Astrocyte (in vitro differentiated cells and primary cell): ENCODE data around the gene CTR9. TPM values are rescaled to one million over a fixed set of nuclear protein-coding genes. Genes with fewer than 3 reads are reported as not detected.

Source experiments
- DNase-seq: peaks from one replicate; pipeline ENCODE4 v3.0.0-alpha.2; 2010; ENCODE audit warnings: low read depth
- FAIRE-seq: peaks from 2 replicates; lab custom pipeline; 2011; peaks lifted over from hg19 to GRCh38; lab: Jason Lieb, UNC
- H2AFZ ChIP-seq: 2 replicates; pipeline ENCODE4 v1.6.0; 2012; ENCODE audit warnings: low read depth, low read length, inconsistent platforms
- H3K27ac ChIP-seq: 2 replicates; pipeline ENCODE4 v1.5.1; 2011; ENCODE audit warnings: low read depth, low read length, inconsistent platforms
- H3K27me3 ChIP-seq: 2 replicates; pipeline ENCODE4 v1.6.0; 2011; ENCODE audit warnings: low read length, inconsistent platforms; ENCODE audit not compliant: insufficient read depth
- H3K36me3 ChIP-seq: 2 replicates; pipeline ENCODE4 v1.5.1; 2011; ENCODE audit warnings: low read length, inconsistent platforms; ENCODE audit not compliant: insufficient read depth
- H3K4me1 ChIP-seq: 2 replicates; pipeline ENCODE4 v1.5.1; 2011; ENCODE audit warnings: low read length, inconsistent platforms; ENCODE audit not compliant: insufficient read depth
- H3K4me2 ChIP-seq: 2 replicates; pipeline ENCODE4 v1.6.0; 2012; ENCODE audit warnings: low read length, inconsistent platforms
- H3K4me3 ChIP-seq: 2 replicates; pipeline ENCODE4 v1.5.1; 2011; ENCODE audit warnings: low read depth, mild to moderate bottlenecking, low read length, inconsistent platforms; ENCODE audit not compliant: insufficient read depth
- H3K79me2 ChIP-seq: 2 replicates; pipeline ENCODE4 v1.6.0; 2012; ENCODE audit warnings: mild to moderate bottlenecking, low read length, inconsistent platforms; ENCODE audit not compliant: insufficient read depth
- H3K9ac ChIP-seq: 2 replicates; pipeline ENCODE4 v1.6.0; 2012; ENCODE audit warnings: mild to moderate bottlenecking, low read length, inconsistent platforms
- H3K9me3 ChIP-seq: 2 replicates; pipeline ENCODE4 v1.5.1; 2012; ENCODE audit warnings: low read depth, mild to moderate bottlenecking, low read length, inconsistent platforms; ENCODE audit not compliant: insufficient read depth
- H4K20me1 ChIP-seq: 2 replicates; pipeline ENCODE4 v1.6.0; 2012; ENCODE audit warnings: low read length, inconsistent platforms; ENCODE audit not compliant: insufficient read depth
- H3K27ac Mint-ChIP-seq: one replicate; pipeline ENCODE4 v1.8.0; 2021; ENCODE audit warnings: mild to moderate bottlenecking, mixed read lengths; ENCODE audit not compliant: unreplicated experiment
- H3K27me3 Mint-ChIP-seq: one replicate; pipeline ENCODE4 v1.8.0; 2021; ENCODE audit warnings: low read depth, mixed read lengths; ENCODE audit not compliant: unreplicated experiment
- H3K36me3 Mint-ChIP-seq: one replicate; pipeline ENCODE4 v1.8.0; 2021; ENCODE audit warnings: low read depth, mixed read lengths; ENCODE audit not compliant: unreplicated experiment
- H3K4me1 Mint-ChIP-seq: one replicate; pipeline ENCODE4 v1.8.0; 2021; ENCODE audit warnings: low read depth, mixed read lengths; ENCODE audit not compliant: unreplicated experiment
- H3K4me3 Mint-ChIP-seq: one replicate; pipeline ENCODE4 v1.8.0; 2021; ENCODE audit warnings: mild to moderate bottlenecking, moderate library complexity, mixed read lengths; ENCODE audit not compliant: unreplicated experiment
- H3K9me3 Mint-ChIP-seq: one replicate; pipeline ENCODE4 v1.8.0; 2021; ENCODE audit warnings: mild to moderate bottlenecking, mixed read lengths; ENCODE audit not compliant: unreplicated experiment
- EZH2 ChIP-seq: IDR thresholded peaks from 2 replicates; pipeline ENCODE4 v1.6.1; 2012; ENCODE audit warnings: mild to moderate bottlenecking, low read length, inconsistent platforms; ENCODE audit not compliant: insufficient read depth
- total RNA-seq: library from RNA; stranded (reverse); gene quantifications from 2 replicates; pipeline ENCODE4 v1.2.1, GENCODE V29; 2021
- TF ChIP-seq, protein P1 (sequence below): IDR thresholded peaks from 2 replicates; pipeline ENCODE4 v1.5.1; 2011; ENCODE audit warnings: low read depth, mild to moderate bottlenecking, inconsistent platforms, low read length, moderate library complexity; ENCODE audit not compliant: insufficient read depth

CTR9 gene
- total RNA-seq, 1 donor from 2014 or later = 29.3 TPM

DNA sequence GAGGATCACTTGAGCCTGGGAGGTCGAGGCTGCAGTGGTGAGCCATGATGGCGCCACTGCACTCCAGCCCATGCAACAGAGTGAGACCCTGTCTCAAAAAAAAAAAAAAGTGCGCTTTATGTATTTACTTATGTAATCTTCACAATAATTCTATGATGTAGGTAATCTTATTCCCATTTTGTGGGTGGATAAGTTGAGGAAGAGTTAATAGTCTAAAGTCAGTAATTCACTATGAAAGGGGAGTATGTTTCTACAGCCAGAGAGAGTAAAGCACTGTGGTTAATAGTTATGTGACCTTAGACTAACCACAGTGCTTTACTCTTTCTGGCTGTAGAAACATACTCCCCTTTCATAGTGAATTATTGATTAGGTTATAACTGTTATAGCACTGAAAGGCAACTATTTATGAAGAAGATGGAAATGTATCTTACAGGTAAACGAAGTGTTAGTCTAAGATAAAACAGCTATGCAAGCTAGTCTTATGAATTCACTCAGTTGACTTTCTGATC is 11.9 kb downstream of the CTR9 start:
- TF ChIP-seq, protein P1, sequence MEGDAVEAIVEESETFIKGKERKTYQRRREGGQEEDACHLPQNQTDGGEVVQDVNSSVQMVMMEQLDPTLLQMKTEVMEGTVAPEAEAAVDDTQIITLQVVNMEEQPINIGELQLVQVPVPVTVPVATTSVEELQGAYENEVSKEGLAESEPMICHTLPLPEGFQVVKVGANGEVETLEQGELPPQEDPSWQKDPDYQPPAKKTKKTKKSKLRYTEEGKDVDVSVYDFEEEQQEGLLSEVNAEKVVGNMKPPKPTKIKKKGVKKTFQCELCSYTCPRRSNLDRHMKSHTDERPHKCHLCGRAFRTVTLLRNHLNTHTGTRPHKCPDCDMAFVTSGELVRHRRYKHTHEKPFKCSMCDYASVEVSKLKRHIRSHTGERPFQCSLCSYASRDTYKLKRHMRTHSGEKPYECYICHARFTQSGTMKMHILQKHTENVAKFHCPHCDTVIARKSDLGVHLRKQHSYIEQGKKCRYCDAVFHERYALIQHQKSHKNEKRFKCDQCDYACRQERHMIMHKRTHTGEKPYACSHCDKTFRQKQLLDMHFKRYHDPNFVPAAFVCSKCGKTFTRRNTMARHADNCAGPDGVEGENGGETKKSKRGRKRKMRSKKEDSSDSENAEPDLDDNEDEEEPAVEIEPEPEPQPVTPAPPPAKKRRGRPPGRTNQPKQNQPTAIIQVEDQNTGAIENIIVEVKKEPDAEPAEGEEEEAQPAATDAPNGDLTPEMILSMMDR = no peak
- no peak for TF ChIP-seq EZH2
- H3K27me3 Mint-ChIP-seq = no peaks in the 10 kb centered on the region
- Histone ChIP-seq H4K20me1 (peaks cover 10% of the 10 kb centered on the region), H3K4me2 (no peak overlapping the region), H3K27me3 (no peaks in the 10 kb centered on the region), H3K4me3 (no peak overlapping the region), H3K27ac (no peak overlapping the region), H3K9ac (no peak overlapping the region), H3K79me2 (no peaks in the 10 kb centered on the region), H3K9me3 (no peaks in the 10 kb centered on the region), H2AFZ (no peak overlapping the region), H3K36me3 (peaks cover 63% of the 10 kb centered on the region), H3K4me1 (no peaks in the 10 kb centered on the region)
- no peaks in the 10 kb centered on the region for H3K9me3 Mint-ChIP-seq
- peaks cover 3% of the 10 kb centered on the region for H3K4me1 Mint-ChIP-seq
- no peak overlapping the region for H3K27ac Mint-ChIP-seq
- no peak for DNase-seq
- H3K4me3 Mint-ChIP-seq = no peak overlapping the region
- no peak for FAIRE-seq
- H3K36me3 Mint-ChIP-seq = peaks cover 7% of the 10 kb centered on the region

DNA sequence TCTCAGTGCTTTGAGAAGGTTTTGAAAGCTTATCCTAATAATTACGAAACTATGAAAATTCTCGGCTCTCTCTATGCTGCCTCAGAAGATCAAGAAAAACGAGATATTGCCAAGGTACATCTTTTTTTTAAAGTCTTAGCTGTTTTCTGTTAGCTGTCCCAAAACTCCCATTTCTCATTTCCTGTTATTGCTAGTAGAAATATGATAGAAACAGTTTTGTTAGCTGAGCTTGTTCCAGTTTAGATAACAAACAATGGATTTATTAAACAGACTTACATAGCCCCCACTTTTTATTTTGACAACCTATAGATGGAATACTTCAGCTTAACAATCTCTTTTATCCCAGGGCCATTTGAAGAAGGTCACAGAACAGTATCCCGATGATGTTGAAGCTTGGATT is 12.7 kb downstream of the CTR9 start:
- H3K36me3 Mint-ChIP-seq = peaks cover 7% of the 10 kb centered on the region
- H3K27me3 Mint-ChIP-seq = no peaks in the 10 kb centered on the region
- no peak overlapping the region for H3K9ac ChIP-seq
- no peak overlapping the region for H3K27ac ChIP-seq
- no peak overlapping the region for H3K4me3 ChIP-seq
- H3K27me3 ChIP-seq = no peaks in the 10 kb centered on the region
- H2AFZ ChIP-seq = no peak overlapping the region
- H4K20me1 ChIP-seq = peaks cover 8% of the 10 kb centered on the region
- H3K36me3 ChIP-seq = peaks cover 55% of the 10 kb centered on the region
- H3K9me3 Mint-ChIP-seq = no peaks in the 10 kb centered on the region
- H3K27ac Mint-ChIP-seq = no peak overlapping the region
- H3K4me2 ChIP-seq = no peak overlapping the region
- DNase-seq (no peak), FAIRE-seq (no peak)
- no peaks in the 10 kb centered on the region for H3K9me3 ChIP-seq
- peaks cover 3% of the 10 kb centered on the region for H3K4me1 Mint-ChIP-seq
- H3K79me2 ChIP-seq = no peaks in the 10 kb centered on the region
- H3K4me3 Mint-ChIP-seq = no peak overlapping the region
- no peaks in the 10 kb centered on the region for H3K4me1 ChIP-seq
- no peak for TF ChIP-seq EZH2
- TF ChIP-seq, protein P1 = no peak

DNA sequence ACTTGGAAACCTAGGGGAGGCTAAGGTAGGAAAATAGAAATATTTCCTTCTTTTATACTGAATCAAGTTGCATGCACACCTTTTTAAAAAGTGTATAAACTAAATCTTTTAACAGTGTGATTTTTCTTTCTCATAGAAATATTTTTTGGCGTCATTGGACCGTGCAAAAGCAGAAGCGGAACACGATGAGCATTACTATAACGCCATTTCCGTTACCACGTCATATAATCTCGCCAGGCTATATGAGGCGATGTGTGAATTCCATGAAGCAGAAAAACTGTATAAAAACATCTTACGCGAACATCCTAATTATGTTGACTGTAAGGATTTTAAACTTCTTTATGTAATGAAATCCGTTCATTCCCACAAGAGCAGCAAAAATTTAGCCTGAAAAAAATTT is 13.4 kb downstream of the CTR9 start:
- TF ChIP-seq, protein P1 = no peak
- TF ChIP-seq EZH2 = no peak
- Mint-ChIP-seq H3K27ac (no peak overlapping the region), H3K9me3 (no peaks in the 10 kb centered on the region), H3K4me3 (no peak overlapping the region), H3K36me3 (peaks cover 7% of the 10 kb centered on the region), H3K27me3 (no peaks in the 10 kb centered on the region), H3K4me1 (peaks cover 3% of the 10 kb centered on the region)
- Histone ChIP-seq H3K4me3 (no peak overlapping the region), H3K4me1 (no peaks in the 10 kb centered on the region), H3K9ac (no peak overlapping the region), H3K27me3 (no peaks in the 10 kb centered on the region), H3K36me3 (peaks cover 51% of the 10 kb centered on the region), H3K9me3 (no peaks in the 10 kb centered on the region), H2AFZ (no peak overlapping the region), H3K27ac (no peak overlapping the region), H3K4me2 (no peak overlapping the region), H3K79me2 (no peaks in the 10 kb centered on the region), H4K20me1 (peaks cover 2% of the 10 kb centered on the region)
- FAIRE-seq = no peak
- DNase-seq = no peak
